Occipital lobe (tissue), 2 donors: Measurements from ENCODE around the gene SWT1. TPM values are rescaled to one million over a fixed set of nuclear protein-coding genes. Genes with fewer than 3 reads are reported as not detected.
"Not testable (repeated sequence)": the region's sequence is repeated elsewhere in the genome, so short reads cannot be mapped to it uniquely, and the experiment has no call there.

Experiments used
- DNase-seq: peaks from one replicate; lab custom pipeline; 2025; lab: John Stamatoyannopoulos, UW
- total RNA-seq: library from RNA; depleted of rRNA; stranded (reverse); fragments of >200 nt; gene quantifications from one replicate; pipeline ENCODE4 v1.2.3, GENCODE V29; 2014

Gene SWT1
- total RNA-seq, 1 donor from 2014 or later, result 61.3 TPM

- no peak for DNase-seq
These were observed 88.5 kb downstream of the SWT1 start for GRCh38 chr1:185245466-185245865.

GRCh38 chr1:185249563-185249962 lies 92.6 kb downstream of the SWT1 start:
- no peak for DNase-seq

GRCh38 chr1:185250063-185250462 lies 93.1 kb downstream of the SWT1 start:
- DNase-seq, result no peak

- not testable (repeated sequence) for DNase-seq
These were observed 95.0 kb downstream of the SWT1 start for GRCh38 chr1:185251928-185252327.

- not testable (repeated sequence) for DNase-seq
These were observed 95.4 kb downstream of the SWT1 start for GRCh38 chr1:185252404-185252803.

GRCh38 chr1:185255595-185255994 lies 98.6 kb downstream of the SWT1 start:
- DNase-seq, result not testable (repeated sequence)

- DNase-seq, result not testable (repeated sequence)
These were observed 100.4 kb downstream of the SWT1 start for GRCh38 chr1:185257116-185257949.

GRCh38 chr1:185257950-185258208 lies 100.9 kb downstream of the SWT1 start:
- DNase-seq, result no peak

GRCh38 chr1:185258676-185259075 lies 101.7 kb downstream of the SWT1 start:
- no peak for DNase-seq

GRCh38 chr1:185260611-185261010 lies 103.6 kb downstream of the SWT1 start:
- no peak for DNase-seq

GRCh38 chr1:185262151-185262550 lies 105.2 kb downstream of the SWT1 start:
- DNase-seq, result no peak

- no peak for DNase-seq
These were observed 106.3 kb downstream of the SWT1 start for GRCh38 chr1:185263292-185263691.

- no peak for DNase-seq
These were observed 106.8 kb downstream of the SWT1 start for GRCh38 chr1:185263780-185264179.

GRCh38 chr1:185265314-185265713 lies 108.3 kb downstream of the SWT1 start:
- no peak for DNase-seq

GRCh38 chr1:185267301-185267700 lies 110.3 kb downstream of the SWT1 start:
- no peak for DNase-seq

GRCh38 chr1:185267701-185268100 lies 110.7 kb downstream of the SWT1 start:
- no peak for DNase-seq

- DNase-seq, result no peak
These were observed 111.4 kb downstream of the SWT1 start for GRCh38 chr1:185268352-185268751.

GRCh38 chr1:185271921-185272320 lies 115.0 kb downstream of the SWT1 start:
- no peak for DNase-seq

GRCh38 chr1:185279571-185279970 lies 122.6 kb downstream of the SWT1 start:
- no peak for DNase-seq

- DNase-seq, result no peak
These were observed 123.6 kb downstream of the SWT1 start for GRCh38 chr1:185280589-185280988.

GRCh38 chr1:185281245-185281644 lies 124.3 kb downstream of the SWT1 start:
- no peak for DNase-seq

- no peak for DNase-seq
These were observed 127.1 kb downstream of the SWT1 start for GRCh38 chr1:185284116-185284515.

- no peak for DNase-seq
These were observed 127.7 kb downstream of the SWT1 start for GRCh38 chr1:185284533-185285276.
